ENCODE results near the gene PPP1R13B. TPM values are rescaled to one million over a fixed set of nuclear protein-coding genes. Genes with fewer than 3 reads are reported as not detected.

The PPP1R13B gene
- total RNA-seq, 1 experiment from 2014 or later: 17.8 TPM

GRCh38 chr14:103854822-103855733, 7.7 kb upstream of the PPP1R13B start:
- no peaks in the 10 kb centered on the region for H3K9me2 ChIP-seq (ENCODE audit: insufficient read depth)
- RAD21 ChIA-PET (ENCODE audit: low non-redundant PET in 1 of 2, low total read pairs in 2 of 2, uncharacterized antibody in 2 of 2, unreplicated experiment in 2 of 2): no interaction called here
- no peak for DNase-seq (ENCODE audit: low read depth, low spot score)
- H3K4me2 ChIP-seq (ENCODE audit: low read length): peak overlapping the region; percentile 28; the same call in 1 of the 2 replicates
- ATAC-seq: peak; percentile 47
- TF ChIP-seq, protein P1, sequence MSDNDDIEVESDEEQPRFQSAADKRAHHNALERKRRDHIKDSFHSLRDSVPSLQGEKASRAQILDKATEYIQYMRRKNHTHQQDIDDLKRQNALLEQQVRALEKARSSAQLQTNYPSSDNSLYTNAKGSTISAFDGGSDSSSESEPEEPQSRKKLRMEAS (IDR thresholded peaks at IDR 0.05): no peak
- TF ChIP-seq SRF (IDR thresholded peaks at IDR 0.05; ENCODE audit: low read depth) (no peak), EGR1 (IDR thresholded peaks at IDR 0.05; ENCODE audit: low read depth) (peak; percentile 41; the same call in 1 of the 2 replicates), TCF7L2 (IDR thresholded peaks at IDR 0.05; ENCODE audit: borderline replicate concordance, extremely low read depth, insufficient read depth, insufficient read length) (no peak), SIN3A (IDR thresholded peaks at IDR 0.05; ENCODE audit: low read depth) (no peak), YY1 (IDR thresholded peaks at IDR 0.05; ENCODE audit: extremely low read depth, insufficient replicate concordance, low read depth, low read length) (no peak)
- TF ChIP-seq, protein P2, sequence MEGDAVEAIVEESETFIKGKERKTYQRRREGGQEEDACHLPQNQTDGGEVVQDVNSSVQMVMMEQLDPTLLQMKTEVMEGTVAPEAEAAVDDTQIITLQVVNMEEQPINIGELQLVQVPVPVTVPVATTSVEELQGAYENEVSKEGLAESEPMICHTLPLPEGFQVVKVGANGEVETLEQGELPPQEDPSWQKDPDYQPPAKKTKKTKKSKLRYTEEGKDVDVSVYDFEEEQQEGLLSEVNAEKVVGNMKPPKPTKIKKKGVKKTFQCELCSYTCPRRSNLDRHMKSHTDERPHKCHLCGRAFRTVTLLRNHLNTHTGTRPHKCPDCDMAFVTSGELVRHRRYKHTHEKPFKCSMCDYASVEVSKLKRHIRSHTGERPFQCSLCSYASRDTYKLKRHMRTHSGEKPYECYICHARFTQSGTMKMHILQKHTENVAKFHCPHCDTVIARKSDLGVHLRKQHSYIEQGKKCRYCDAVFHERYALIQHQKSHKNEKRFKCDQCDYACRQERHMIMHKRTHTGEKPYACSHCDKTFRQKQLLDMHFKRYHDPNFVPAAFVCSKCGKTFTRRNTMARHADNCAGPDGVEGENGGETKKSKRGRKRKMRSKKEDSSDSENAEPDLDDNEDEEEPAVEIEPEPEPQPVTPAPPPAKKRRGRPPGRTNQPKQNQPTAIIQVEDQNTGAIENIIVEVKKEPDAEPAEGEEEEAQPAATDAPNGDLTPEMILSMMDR (IDR thresholded peaks at IDR 0.05 in 2 of 3, conservative IDR thresholded peaks at IDR 0.05 in 1 of 3; ENCODE audit: borderline replicate concordance in 1 of 3, insufficient read depth in 1 of 3, low read depth in 2 of 3, low read length in 2 of 3): no peak
- no peak overlapping the region for H3K4me3 ChIP-seq (replicated peaks in 1 of 2; ENCODE audit: low read depth in 1 of 2, low read length in 2 of 2)
- no peaks in the 10 kb centered on the region; the same call in 1 of the 2 replicates for H3K27me3 ChIP-seq (ENCODE audit: insufficient read depth, low read length)
- peaks cover 9 to 14% of the 10 kb centered on the region in 2 experiments; a peak in 3 of 4 replicates for H3K4me1 ChIP-seq (ENCODE audit: control insufficient read depth in 1 of 2, insufficient read depth in 2 of 2, low read length in 2 of 2)
- H3K79me2 ChIP-seq (ENCODE audit: insufficient read depth, low read length): no peaks in the 10 kb centered on the region
- BruUV-seq (replicated peaks): no TSS peak
- no peaks in the 10 kb centered on the region for H3K36me3 ChIP-seq (ENCODE audit: control insufficient read depth in 1 of 2, insufficient read depth in 2 of 2, low read length in 2 of 2)
- H3K27ac ChIP-seq (ENCODE audit: low read depth, low read length): no peak overlapping the region
- H3K9me3 ChIP-seq (ENCODE audit: control insufficient read depth in 1 of 2, insufficient read depth in 1 of 2, low read depth in 1 of 2, low read length in 2 of 2): no peaks in the 10 kb centered on the region
- H4K20me1 ChIP-seq (ENCODE audit: insufficient read depth): no peaks in the 10 kb centered on the region
- POLR2A ChIA-PET: no interaction called here
- H2AFZ ChIP-seq (ENCODE audit: low read depth, low read length, poor library complexity, severe bottlenecking): no peak overlapping the region
- CTCF ChIA-PET: no interaction called here
- no peak overlapping the region for H3K9ac ChIP-seq (ENCODE audit: low read length)
- intact Hi-C loops (cut with micrococcal nuclease): no loop called here
